ENCODE data around the gene GARIN1A. TPM values are rescaled to one million over a fixed set of nuclear protein-coding genes. Genes with fewer than 3 reads are reported as not detected.
"Not testable (repeated sequence)": the region's sequence is repeated elsewhere in the genome, so short reads cannot be mapped to it uniquely, and the experiment has no call there.

The GARIN1A gene
- total RNA-seq, 2 experiments from 2014 or later: 0.48 to 0.92 TPM

- Mint-ChIP-seq H3K36me3 (ENCODE audit: low read depth) (peaks cover 18% of the 10 kb centered on the region), H3K27me3 (no peaks in the 10 kb centered on the region), H3K9me3 (peaks cover 10% of the 10 kb centered on the region), H3K4me3 (no peak overlapping the region), H3K4me1 (no peaks in the 10 kb centered on the region), H3K27ac (no peak overlapping the region)
- no peak for DNase-seq
- POLR2A ChIA-PET: no interaction called here
- CTCF ChIA-PET: interaction anchor here (1.7 kb wide), 1 partner anchor 19 kb away, joined by 3 read pairs; no protein-coding TSS in a partner anchor
Observed at GRCh38 chr7:128662091-128662490, 10.0 kb upstream of the GARIN1A start.

- POLR2A ChIA-PET, H3K27ac Mint-ChIP-seq, H3K4me3 Mint-ChIP-seq, H3K4me1 Mint-ChIP-seq, H3K27me3 Mint-ChIP-seq, CTCF ChIA-PET, DNase-seq: not testable (repeated sequence)
- peaks cover 18% of the 10 kb centered on the region for H3K36me3 Mint-ChIP-seq (ENCODE audit: low read depth)
- peaks cover 10% of the 10 kb centered on the region for H3K9me3 Mint-ChIP-seq
Observed at GRCh38 chr7:128663223-128663622, 8.9 kb upstream of the GARIN1A start.

GRCh38 chr7:128665057-128665456 is 7.0 kb upstream of the GARIN1A start:
- H3K4me3 Mint-ChIP-seq: no peak overlapping the region
- ChIA-PET POLR2A (no interaction called here), CTCF (no interaction called here)
- no peak for DNase-seq
- peaks cover 16% of the 10 kb centered on the region for H3K36me3 Mint-ChIP-seq (ENCODE audit: low read depth)
- no peaks in the 10 kb centered on the region for H3K27me3 Mint-ChIP-seq
- H3K27ac Mint-ChIP-seq: no peak overlapping the region
- H3K4me1 Mint-ChIP-seq: no peaks in the 10 kb centered on the region
- peaks cover 10% of the 10 kb centered on the region for H3K9me3 Mint-ChIP-seq

DNA sequence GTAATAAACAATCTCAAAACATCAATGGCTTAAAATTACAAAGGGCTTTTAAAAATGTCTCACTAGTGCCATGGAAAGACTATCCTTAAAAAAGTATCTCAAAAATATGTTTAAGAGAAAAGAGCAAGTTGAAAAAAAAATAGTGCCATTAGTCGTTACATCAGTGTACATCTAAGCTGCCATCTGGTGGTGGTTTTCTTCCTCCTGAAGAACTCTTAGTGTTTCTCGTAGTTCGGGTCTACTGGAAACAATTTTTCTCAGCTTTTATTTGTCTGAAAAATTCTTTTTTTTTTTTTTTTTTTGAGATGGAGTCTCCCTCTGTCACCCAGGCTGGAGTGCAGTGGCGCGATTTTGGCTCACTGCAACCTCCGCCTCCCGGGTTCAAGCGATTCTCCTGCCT is 5.9 kb upstream of the GARIN1A start:
- ChIA-PET CTCF (no interaction called here), POLR2A (interaction anchor here (0.6 kb wide), 1 partner anchor 47 kb away, joined by 3 read pairs; no protein-coding TSS in a partner anchor)
- no peaks in the 10 kb centered on the region for H3K27me3 Mint-ChIP-seq
- peaks cover 7% of the 10 kb centered on the region for H3K9me3 Mint-ChIP-seq
- H3K4me3 Mint-ChIP-seq: no peak overlapping the region
- no peak overlapping the region for H3K27ac Mint-ChIP-seq
- peak; percentile 12 for DNase-seq
- peaks cover 10% of the 10 kb centered on the region for H3K36me3 Mint-ChIP-seq (ENCODE audit: low read depth)
- no peaks in the 10 kb centered on the region for H3K4me1 Mint-ChIP-seq

- Mint-ChIP-seq H3K36me3 (ENCODE audit: low read depth) (no peaks in the 10 kb centered on the region), H3K9me3 (no peaks in the 10 kb centered on the region), H3K27ac (no peak overlapping the region), H3K4me3 (no peak overlapping the region), H3K27me3 (peaks cover 17% of the 10 kb centered on the region), H3K4me1 (no peaks in the 10 kb centered on the region)
- CTCF ChIA-PET: interaction anchor here (2.1 kb wide), 1 partner anchor 9 kb away, joined by 6 read pairs; no protein-coding TSS in a partner anchor
- POLR2A ChIA-PET: no interaction called here
- peak; percentile 24 for DNase-seq
Observed at GRCh38 chr7:128672927-128673517, 930 bp downstream of the GARIN1A start.

DNA sequence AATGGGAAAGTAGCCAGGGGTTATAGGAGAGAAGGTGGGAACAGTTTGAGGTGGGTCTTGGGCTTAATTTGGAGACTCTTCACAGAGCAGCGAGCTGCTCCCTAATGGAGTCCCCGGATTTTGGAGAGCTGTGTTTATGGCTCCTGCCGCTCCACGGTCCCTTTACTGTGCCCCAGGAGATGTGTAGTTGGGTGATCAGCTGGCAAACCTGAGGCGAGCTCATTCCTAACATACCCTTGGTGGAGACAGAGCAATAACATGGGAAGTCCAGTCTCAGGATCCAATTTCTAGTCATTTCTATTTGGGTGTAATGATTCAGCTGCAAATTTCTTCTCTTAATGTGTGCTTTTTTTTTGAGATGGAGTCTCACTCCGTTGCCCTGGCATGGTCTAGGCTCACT is 1.5 kb downstream of the GARIN1A start:
- Mint-ChIP-seq H3K27me3 (peaks cover 17% of the 10 kb centered on the region), H3K4me1 (no peaks in the 10 kb centered on the region), H3K9me3 (no peaks in the 10 kb centered on the region), H3K27ac (no peak overlapping the region), H3K4me3 (no peak overlapping the region), H3K36me3 (ENCODE audit: low read depth) (no peaks in the 10 kb centered on the region)
- ChIA-PET POLR2A (no interaction called here), CTCF (interaction anchor here (2.1 kb wide), 1 partner anchor 9 kb away, joined by 6 read pairs; no protein-coding TSS in a partner anchor)
- no peak for DNase-seq

GRCh38 chr7:128676665-128677064 is 4.6 kb downstream of the GARIN1A start:
- DNase-seq: no peak
- H3K4me3 Mint-ChIP-seq: no peak overlapping the region
- no peaks in the 10 kb centered on the region for H3K36me3 Mint-ChIP-seq (ENCODE audit: low read depth)
- peaks cover 17% of the 10 kb centered on the region for H3K27me3 Mint-ChIP-seq
- H3K27ac Mint-ChIP-seq: no peak overlapping the region
- no peaks in the 10 kb centered on the region for H3K9me3 Mint-ChIP-seq
- H3K4me1 Mint-ChIP-seq: no peaks in the 10 kb centered on the region
- ChIA-PET POLR2A (no interaction called here), CTCF (no interaction called here)

GRCh38 chr7:128679920-128680319 is 7.8 kb downstream of the GARIN1A start:
- Mint-ChIP-seq H3K27ac (no peak overlapping the region), H3K4me3 (no peak overlapping the region), H3K36me3 (ENCODE audit: low read depth) (no peaks in the 10 kb centered on the region), H3K4me1 (no peaks in the 10 kb centered on the region), H3K27me3 (peaks cover 6% of the 10 kb centered on the region), H3K9me3 (no peaks in the 10 kb centered on the region)
- POLR2A ChIA-PET: no interaction called here
- no peak for DNase-seq
- CTCF ChIA-PET: interaction anchor here (0.6 to 1.7 kb wide), 2 partner anchors 18 to 75 kb away, joined by 3 to 4 read pairs; no protein-coding TSS in a partner anchor

- no peak for DNase-seq
- ChIA-PET POLR2A (no interaction called here), CTCF (interaction anchor here (0.7 to 1.7 kb wide), 4 partner anchors 9 to 142 kb away, joined by 3 to 6 read pairs (median 3); no protein-coding TSS in a partner anchor)
- Mint-ChIP-seq H3K27ac (no peak overlapping the region), H3K4me3 (no peak overlapping the region), H3K36me3 (ENCODE audit: low read depth) (no peaks in the 10 kb centered on the region), H3K27me3 (no peaks in the 10 kb centered on the region), H3K9me3 (no peaks in the 10 kb centered on the region), H3K4me1 (no peaks in the 10 kb centered on the region)
Observed at GRCh38 chr7:128681794-128682537, 9.9 kb downstream of the GARIN1A start.

GRCh38 chr7:128683270-128683669 is 11.2 kb downstream of the GARIN1A start:
- H3K27me3 Mint-ChIP-seq; H3K36me3 Mint-ChIP-seq (ENCODE audit: low read depth); H3K4me1 Mint-ChIP-seq; DNase-seq; H3K4me3 Mint-ChIP-seq; H3K27ac Mint-ChIP-seq; POLR2A ChIA-PET; H3K9me3 Mint-ChIP-seq: not testable (repeated sequence)
- CTCF ChIA-PET: interaction anchor here (1.7 kb wide), 1 partner anchor 10 kb away, joined by 4 read pairs; no protein-coding TSS in a partner anchor

DNA sequence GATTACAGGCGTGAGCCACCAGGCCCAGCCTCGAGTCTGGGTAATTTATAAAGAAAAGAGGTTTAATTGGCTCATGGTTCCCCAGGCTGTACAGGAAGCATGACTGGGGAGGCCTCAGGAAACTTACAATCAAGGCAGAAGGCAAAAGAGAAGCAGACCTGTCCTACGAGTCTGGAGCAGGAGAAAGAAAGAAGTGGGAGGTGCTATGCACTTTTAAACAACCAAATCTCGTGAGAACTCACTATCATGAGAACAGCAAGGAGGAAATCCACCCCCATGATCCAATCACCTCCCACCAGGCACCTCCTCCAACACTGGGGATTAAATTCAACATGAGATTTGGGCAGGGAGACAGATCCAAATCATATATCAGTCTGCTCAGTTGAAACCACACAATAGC is 11.6 kb downstream of the GARIN1A start:
- H3K4me1 Mint-ChIP-seq; H3K27me3 Mint-ChIP-seq; DNase-seq; POLR2A ChIA-PET; H3K9me3 Mint-ChIP-seq; H3K4me3 Mint-ChIP-seq; H3K36me3 Mint-ChIP-seq (ENCODE audit: low read depth); H3K27ac Mint-ChIP-seq: not testable (repeated sequence)
- CTCF ChIA-PET: interaction anchor here (1.7 kb wide), 1 partner anchor 10 kb away, joined by 4 read pairs; no protein-coding TSS in a partner anchor

- CTCF ChIA-PET: no interaction called here
- Mint-ChIP-seq H3K36me3 (ENCODE audit: low read depth) (no peaks in the 10 kb centered on the region), H3K9me3 (no peaks in the 10 kb centered on the region), H3K4me3 (no peak overlapping the region), H3K4me1 (no peaks in the 10 kb centered on the region), H3K27me3 (no peaks in the 10 kb centered on the region), H3K27ac (no peak overlapping the region)
- POLR2A ChIA-PET: interaction anchor here (0.6 kb wide), 1 partner anchor 313 kb away, joined by 4 read pairs; no protein-coding TSS in a partner anchor
- DNase-seq: no peak
Observed at GRCh38 chr7:128687131-128687530, 15.0 kb downstream of the GARIN1A start.

- no peak for DNase-seq
- peaks cover 2% of the 10 kb centered on the region for H3K27me3 Mint-ChIP-seq
- H3K27ac Mint-ChIP-seq: no peak overlapping the region
- no peaks in the 10 kb centered on the region for H3K4me1 Mint-ChIP-seq
- CTCF ChIA-PET: interaction anchor here (0.6 kb wide), 1 partner anchor 1781 kb away, joined by 3 read pairs; no protein-coding TSS in a partner anchor
- no peaks in the 10 kb centered on the region for H3K9me3 Mint-ChIP-seq
- H3K36me3 Mint-ChIP-seq (ENCODE audit: low read depth): no peaks in the 10 kb centered on the region
- H3K4me3 Mint-ChIP-seq: no peak overlapping the region
- POLR2A ChIA-PET: no interaction called here
Observed at GRCh38 chr7:128688492-128688891, 16.4 kb downstream of the GARIN1A start.
